ENCODE data around the gene RNF130.

The RNF130 gene

GRCh38 chr5:180040287-180041214, 31.0 kb downstream of the RNF130 start:
- Histone ChIP-seq H3K4me2 (ENCODE audit: low read length) (no peak overlapping the region), H3K9ac (ENCODE audit: low read length) (no peak overlapping the region), H3K36me3 (replicated peaks; ENCODE audit: low read depth, low read length) (peaks cover 4% of the 10 kb centered on the region), H3K27me3 (ENCODE audit: low read depth, low read length) (peaks cover 21% of the 10 kb centered on the region), H3K79me2 (ENCODE audit: low read length) (no peaks in the 10 kb centered on the region), H3K27ac (ENCODE audit: low read length) (no peak overlapping the region), H2AFZ (ENCODE audit: low read depth, low read length) (no peak overlapping the region), H3K4me1 (ENCODE audit: low read length) (no peaks in the 10 kb centered on the region), H3K4me3 (ENCODE audit: low read length) (no peak overlapping the region), H3K9me3 (ENCODE audit: insufficient read depth, low read length) (no peaks in the 10 kb centered on the region), H4K20me1 (ENCODE audit: insufficient read depth, low read length) (no peaks in the 10 kb centered on the region)
- TF ChIP-seq, protein P1, sequence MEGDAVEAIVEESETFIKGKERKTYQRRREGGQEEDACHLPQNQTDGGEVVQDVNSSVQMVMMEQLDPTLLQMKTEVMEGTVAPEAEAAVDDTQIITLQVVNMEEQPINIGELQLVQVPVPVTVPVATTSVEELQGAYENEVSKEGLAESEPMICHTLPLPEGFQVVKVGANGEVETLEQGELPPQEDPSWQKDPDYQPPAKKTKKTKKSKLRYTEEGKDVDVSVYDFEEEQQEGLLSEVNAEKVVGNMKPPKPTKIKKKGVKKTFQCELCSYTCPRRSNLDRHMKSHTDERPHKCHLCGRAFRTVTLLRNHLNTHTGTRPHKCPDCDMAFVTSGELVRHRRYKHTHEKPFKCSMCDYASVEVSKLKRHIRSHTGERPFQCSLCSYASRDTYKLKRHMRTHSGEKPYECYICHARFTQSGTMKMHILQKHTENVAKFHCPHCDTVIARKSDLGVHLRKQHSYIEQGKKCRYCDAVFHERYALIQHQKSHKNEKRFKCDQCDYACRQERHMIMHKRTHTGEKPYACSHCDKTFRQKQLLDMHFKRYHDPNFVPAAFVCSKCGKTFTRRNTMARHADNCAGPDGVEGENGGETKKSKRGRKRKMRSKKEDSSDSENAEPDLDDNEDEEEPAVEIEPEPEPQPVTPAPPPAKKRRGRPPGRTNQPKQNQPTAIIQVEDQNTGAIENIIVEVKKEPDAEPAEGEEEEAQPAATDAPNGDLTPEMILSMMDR (IDR thresholded peaks at IDR 0.05; ENCODE audit: low read depth, low read length) = no peak
- TF ChIP-seq EZH2phosphoT487 (IDR thresholded peaks at IDR 0.05; ENCODE audit: low read depth) = no peak

GRCh38 chr5:180035206-180035931, 36.2 kb downstream of the RNF130 start:
- H3K79me2 ChIP-seq (ENCODE audit: low read length) = no peaks in the 10 kb centered on the region
- H3K4me2 ChIP-seq (ENCODE audit: low read length) = no peak overlapping the region
- H3K4me1 ChIP-seq (ENCODE audit: low read length) = no peaks in the 10 kb centered on the region
- no peak overlapping the region for H3K27ac ChIP-seq (ENCODE audit: low read length)
- no peak overlapping the region for H3K9ac ChIP-seq (ENCODE audit: low read length)
- peaks cover 4% of the 10 kb centered on the region for H3K36me3 ChIP-seq (replicated peaks; ENCODE audit: low read depth, low read length)
- H3K27me3 ChIP-seq (ENCODE audit: low read depth, low read length) = no peaks in the 10 kb centered on the region; the same call in 1 of the 2 replicates
- no peak overlapping the region for H3K4me3 ChIP-seq (ENCODE audit: low read length)
- no peak overlapping the region for H2AFZ ChIP-seq (ENCODE audit: low read depth, low read length)
- TF ChIP-seq EZH2phosphoT487 (IDR thresholded peaks at IDR 0.05; ENCODE audit: low read depth) = no peak
- TF ChIP-seq, protein P1 (IDR thresholded peaks at IDR 0.05; ENCODE audit: low read depth, low read length) = no peak
- H3K9me3 ChIP-seq (ENCODE audit: insufficient read depth, low read length) = 0 out of 2 replicates have a peak, but pooled peaks cover 3% of the 10 kb centered on the region
- H4K20me1 ChIP-seq (ENCODE audit: insufficient read depth, low read length) = no peaks in the 10 kb centered on the region

- H2AFZ ChIP-seq (ENCODE audit: low read depth, low read length) = no peak overlapping the region
- no peak overlapping the region for H3K4me2 ChIP-seq (ENCODE audit: low read length)
- no peak overlapping the region for H3K27ac ChIP-seq (ENCODE audit: low read length)
- no peaks in the 10 kb centered on the region for H4K20me1 ChIP-seq (ENCODE audit: insufficient read depth, low read length)
- no peaks in the 10 kb centered on the region for H3K4me1 ChIP-seq (ENCODE audit: low read length)
- H3K9me3 ChIP-seq (ENCODE audit: insufficient read depth, low read length) = 0 out of 2 replicates have a peak, but pooled peaks cover 3% of the 10 kb centered on the region
- H3K27me3 ChIP-seq (ENCODE audit: low read depth, low read length) = no peaks in the 10 kb centered on the region; the same call in 1 of the 2 replicates
- no peaks in the 10 kb centered on the region for H3K79me2 ChIP-seq (ENCODE audit: low read length)
- H3K4me3 ChIP-seq (ENCODE audit: low read length) = no peak overlapping the region
- no peak overlapping the region for H3K9ac ChIP-seq (ENCODE audit: low read length)
- peaks cover 4% of the 10 kb centered on the region for H3K36me3 ChIP-seq (replicated peaks; ENCODE audit: low read depth, low read length)
- TF ChIP-seq, protein P1 (IDR thresholded peaks at IDR 0.05; ENCODE audit: low read depth, low read length) = no peak
- no peak for TF ChIP-seq EZH2phosphoT487 (IDR thresholded peaks at IDR 0.05; ENCODE audit: low read depth)
Observed at GRCh38 chr5:180034564-180034963, 37.0 kb downstream of the RNF130 start.
